ENCODE measurements around the gene ITSN2. TPM values are rescaled to one million over a fixed set of nuclear protein-coding genes. Genes with fewer than 3 reads are reported as not detected.

Gene ITSN2
- total RNA-seq, 2 donors from 2014 or later, result 57.7 to 77.0 TPM

- intact Hi-C loops (cut with DNase I), result no loop called here
- DNase-seq (ENCODE audit: low spot score), result no peak
Measured at GRCh38 chr2:24285484-24286152, 74.7 kb downstream of the ITSN2 start.

DNA sequence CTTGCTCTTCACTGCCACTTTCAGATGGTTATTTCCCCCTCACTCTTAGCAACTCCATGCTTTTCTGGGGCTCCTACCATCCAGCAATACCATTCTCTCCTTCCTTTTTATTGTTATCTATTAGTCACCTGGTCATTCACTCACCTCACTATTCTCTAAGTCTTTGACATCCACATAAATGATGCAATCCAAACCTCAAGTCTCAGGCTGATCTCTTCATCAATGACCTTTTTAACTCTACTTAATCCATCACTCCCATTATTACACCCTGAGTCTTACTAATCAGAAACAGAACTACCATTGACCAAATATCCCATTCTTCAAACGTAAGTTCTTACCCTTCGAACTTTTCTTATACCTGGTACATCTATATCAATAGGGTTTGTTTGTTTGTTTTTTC, 79.7 kb downstream of the ITSN2 start:
- intact Hi-C loops (cut with DNase I), result no loop called here
- DNase-seq (ENCODE audit: low spot score), result no peak

GRCh38 chr2:24280161-24280560, 80.2 kb downstream of the ITSN2 start:
- intact Hi-C loops (cut with DNase I), result no loop called here
- no peak for DNase-seq (ENCODE audit: low spot score)

DNA sequence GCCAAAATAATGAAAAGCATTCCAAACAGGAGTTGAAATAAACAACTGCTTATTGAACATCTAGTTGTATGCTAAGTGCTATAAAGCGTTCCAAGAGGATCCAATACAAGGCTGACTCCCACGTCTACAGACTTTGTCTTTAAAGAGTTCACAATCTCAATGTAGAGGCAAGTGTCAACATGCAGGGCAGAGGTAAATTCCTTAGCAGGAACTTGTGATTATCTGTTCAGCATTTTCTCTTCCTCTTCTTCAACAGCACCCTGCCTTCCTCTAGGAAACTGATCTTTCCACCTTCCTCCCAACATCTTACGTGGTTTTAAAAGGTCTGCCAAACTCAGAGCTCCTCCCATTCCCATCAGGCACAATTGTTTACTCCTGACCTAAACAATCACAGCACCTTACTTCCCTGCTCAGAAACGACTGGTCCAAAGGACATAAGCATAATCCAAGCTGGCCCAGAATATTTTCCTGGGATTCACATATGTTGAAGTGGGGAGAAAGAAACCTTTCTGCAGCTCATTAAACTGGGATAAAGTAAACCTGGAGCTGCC, 83.9 kb downstream of the ITSN2 start:
- DNase-seq (ENCODE audit: low spot score), result no peak
- intact Hi-C loops (cut with DNase I), result no loop called here

DNA sequence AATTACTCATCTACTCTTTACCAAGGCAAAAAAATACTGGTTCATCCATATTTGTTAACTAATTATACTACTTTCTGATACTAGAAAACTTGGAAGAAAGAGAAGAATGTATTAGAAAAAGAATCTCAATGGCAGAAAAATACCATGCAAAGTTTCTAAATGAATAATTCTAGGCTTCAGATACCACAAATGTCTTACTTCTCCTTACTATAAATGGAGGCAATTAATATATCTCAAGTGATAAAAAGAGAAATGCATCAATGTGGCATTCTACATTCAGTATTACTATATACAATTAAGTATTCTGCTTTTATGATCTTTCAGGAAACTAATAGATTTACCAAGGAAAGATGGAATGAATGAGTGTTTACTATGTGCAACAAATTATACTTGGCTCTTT, 85.5 kb downstream of the ITSN2 start:
- no peak for DNase-seq (ENCODE audit: low spot score)
- intact Hi-C loops (cut with DNase I), result no loop called here

GRCh38 chr2:24273598-24273997, 86.7 kb downstream of the ITSN2 start:
- DNase-seq (ENCODE audit: low spot score), result no peak
- intact Hi-C loops (cut with DNase I), result no loop called here

- intact Hi-C loops (cut with DNase I), result no loop called here
- no peak for DNase-seq (ENCODE audit: low spot score)
Measured at GRCh38 chr2:24272907-24273306, 87.4 kb downstream of the ITSN2 start.

DNA sequence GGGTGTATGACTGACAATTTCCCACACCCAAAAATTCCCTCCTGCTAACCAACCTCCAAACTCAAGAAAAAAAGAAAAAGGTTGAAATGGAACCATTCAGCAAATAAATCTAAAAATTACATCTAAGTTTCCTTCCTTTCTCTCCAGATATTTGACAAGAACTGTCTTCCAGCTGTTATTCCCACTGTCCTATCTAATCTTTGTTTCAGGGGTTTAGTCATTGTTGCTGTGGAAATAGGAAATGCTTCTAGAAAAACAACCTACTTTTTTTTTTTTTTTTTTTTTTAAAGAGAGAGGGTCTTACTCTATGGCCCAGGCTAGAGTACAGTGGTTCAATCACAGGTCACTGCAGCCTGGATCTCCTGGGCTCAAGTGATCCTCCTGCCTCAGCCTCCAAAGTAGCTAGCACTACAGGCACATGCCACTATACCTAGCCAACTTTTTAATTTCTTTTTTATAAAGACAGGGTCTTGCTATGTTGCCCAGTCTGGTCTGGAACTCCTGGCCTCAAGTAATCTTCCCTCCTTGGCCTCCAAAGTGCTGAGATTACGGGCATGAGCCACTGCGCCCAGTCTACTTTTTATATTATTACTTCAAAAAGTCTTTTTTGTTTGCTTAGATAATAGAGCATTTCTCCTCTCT, 88.1 kb downstream of the ITSN2 start:
- DNase-seq (ENCODE audit: low spot score), result no peak
- intact Hi-C loops (cut with DNase I), result no loop called here

GRCh38 chr2:24269265-24269664, 91.1 kb downstream of the ITSN2 start:
- intact Hi-C loops (cut with DNase I), result no loop called here
- DNase-seq (ENCODE audit: low spot score), result no peak

DNA sequence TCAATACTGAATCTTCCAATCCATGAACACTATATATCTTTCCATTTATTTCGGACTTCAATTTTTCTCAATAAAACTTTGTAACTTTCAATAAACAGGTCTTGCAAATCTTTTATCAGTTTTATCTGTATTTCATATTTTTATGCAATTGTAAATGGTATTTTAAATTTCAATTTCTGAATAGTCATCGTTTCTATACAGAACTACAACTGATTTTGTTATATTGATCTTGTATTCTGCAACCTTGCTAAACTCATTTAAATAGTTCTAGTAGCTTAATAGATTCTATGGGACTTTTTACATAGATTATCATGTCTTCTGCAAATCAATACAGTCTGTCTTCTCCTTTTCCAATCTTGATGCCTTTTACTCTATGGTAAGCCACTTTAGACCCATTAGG, 95.1 kb downstream of the ITSN2 start:
- intact Hi-C loops (cut with DNase I), result no loop called here
- no peak for DNase-seq (ENCODE audit: low spot score)

DNA sequence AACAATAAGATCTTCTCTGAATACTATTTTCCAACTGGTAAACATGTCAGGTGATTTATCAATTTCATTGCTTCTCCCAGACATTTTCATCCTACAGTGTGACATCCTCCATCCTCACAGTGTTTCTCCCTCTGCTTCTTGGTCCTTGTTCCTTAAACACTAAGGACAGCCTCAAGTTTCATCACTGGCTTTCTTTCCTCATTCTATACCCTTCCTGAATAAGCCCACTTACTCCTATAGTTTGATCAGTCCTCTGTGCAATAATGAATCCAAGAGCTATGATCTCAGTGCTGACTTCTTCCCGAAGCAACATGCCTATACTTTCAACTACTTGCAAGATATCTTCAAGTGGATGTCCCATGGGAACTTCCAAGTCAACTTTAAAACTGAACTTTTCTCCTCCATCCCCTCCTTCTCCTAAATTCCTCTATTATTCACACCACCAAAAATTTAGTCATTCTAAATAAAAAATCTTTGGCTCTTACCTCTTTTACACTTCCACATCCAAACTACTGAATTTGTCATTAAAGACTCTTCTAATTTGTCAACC, 97.8 kb downstream of the ITSN2 start:
- intact Hi-C loops (cut with DNase I), result no loop called here
- no peak for DNase-seq (ENCODE audit: low spot score)

- DNase-seq (ENCODE audit: low spot score), result no peak
- intact Hi-C loops (cut with DNase I), result no loop called here
Measured at GRCh38 chr2:24261441-24261840, 98.9 kb downstream of the ITSN2 start.

DNA sequence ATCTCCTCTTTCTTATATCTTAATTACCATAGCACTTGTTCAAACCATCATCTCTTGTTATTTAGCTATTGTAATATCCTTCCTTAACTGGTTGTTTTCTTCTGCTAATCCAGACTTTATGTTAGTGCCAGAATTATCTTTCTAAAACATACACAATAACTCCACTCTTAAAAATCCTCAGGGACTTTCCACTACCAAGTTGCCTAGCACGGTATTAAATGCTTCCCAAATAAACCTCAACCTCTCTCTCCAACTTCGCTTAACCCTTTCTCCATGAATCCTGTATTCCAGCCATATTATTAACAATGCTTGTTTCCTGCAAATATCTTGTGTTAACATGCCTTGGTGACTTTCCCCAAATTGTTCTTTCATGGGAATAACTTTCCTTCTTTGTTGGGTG, 101.0 kb downstream of the ITSN2 start:
- DNase-seq (ENCODE audit: low spot score), result no peak
- intact Hi-C loops (cut with DNase I), result no loop called here

GRCh38 chr2:24258718-24259117, 101.6 kb downstream of the ITSN2 start:
- DNase-seq (ENCODE audit: low spot score), result no peak
- intact Hi-C loops (cut with DNase I), result no loop called here

- intact Hi-C loops (cut with DNase I), result no loop called here
- no peak for DNase-seq (ENCODE audit: low spot score)
Measured at GRCh38 chr2:24253303-24253919, 106.9 kb downstream of the ITSN2 start.

GRCh38 chr2:24247592-24247991, 112.7 kb downstream of the ITSN2 start:
- intact Hi-C loops (cut with DNase I), result no loop called here
- DNase-seq (ENCODE audit: low spot score), result no peak

DNA sequence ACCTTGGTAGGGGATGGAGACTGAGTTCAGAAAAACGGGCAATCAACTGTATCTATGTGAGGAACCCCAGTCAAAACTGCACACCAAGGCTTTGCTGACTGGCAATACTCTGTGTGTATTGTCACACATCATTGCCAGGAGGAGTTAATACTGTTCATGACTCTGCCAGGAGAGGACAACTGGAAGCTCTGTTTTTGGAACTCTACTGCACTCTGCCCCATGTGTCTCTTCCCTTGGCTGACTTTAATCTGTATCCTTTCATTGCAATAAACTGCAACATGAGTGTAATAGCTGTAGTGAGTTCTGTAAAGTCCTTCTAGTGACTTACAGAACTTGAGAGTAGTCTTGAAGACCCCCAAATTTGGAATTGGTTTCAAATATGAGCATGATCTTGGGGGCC, 113.2 kb downstream of the ITSN2 start:
- no peak for DNase-seq (ENCODE audit: low spot score)
- intact Hi-C loops (cut with DNase I), result no loop called here

GRCh38 chr2:24245986-24246776, 114.2 kb downstream of the ITSN2 start:
- no peak for DNase-seq (ENCODE audit: low spot score)
- intact Hi-C loops (cut with DNase I), result no loop called here

DNA sequence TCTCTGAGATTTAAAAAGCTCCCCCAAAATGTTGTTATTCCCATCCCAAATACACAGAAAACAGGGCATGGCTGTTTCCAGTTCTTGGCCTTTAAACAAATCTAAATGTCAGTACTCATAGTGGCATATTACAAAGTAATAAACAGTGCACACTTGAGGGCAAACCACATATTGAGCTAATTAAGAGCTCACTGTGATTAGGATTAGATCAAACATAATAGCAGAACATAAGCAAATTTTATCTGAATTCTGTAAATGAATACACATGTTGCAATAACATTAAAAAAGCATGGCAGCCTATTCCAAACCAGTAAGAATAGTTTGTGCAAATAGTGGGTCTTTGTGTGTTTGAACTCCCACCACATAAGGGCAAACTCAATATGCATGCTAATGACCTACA, 118.8 kb downstream of the ITSN2 start:
- DNase-seq (ENCODE audit: low spot score), result no peak
- intact Hi-C loops (cut with DNase I), result no loop called here

DNA sequence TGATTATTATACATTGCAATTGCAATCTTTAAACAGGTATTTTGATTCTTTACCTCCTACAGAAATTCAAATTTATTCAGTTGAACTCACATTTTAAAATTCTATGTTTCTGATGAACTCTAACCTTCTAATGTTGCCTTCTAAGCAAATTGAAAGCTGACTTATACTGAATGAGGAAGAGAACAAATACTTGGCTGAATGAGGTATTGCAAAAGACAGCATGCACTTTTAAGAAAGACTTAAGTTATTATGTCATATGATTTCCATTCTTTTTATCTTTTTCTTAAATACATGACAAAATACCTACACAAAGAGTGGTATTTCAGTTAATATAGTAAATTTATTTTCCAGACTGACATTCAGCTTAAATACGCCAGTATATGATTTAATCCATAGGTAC, 120.8 kb downstream of the ITSN2 start:
- DNase-seq (ENCODE audit: low spot score), result no peak
- intact Hi-C loops (cut with DNase I), result loop anchor here in 1 of 2 donors (10.0 kb wide), 1 partner anchor 145 kb away; no protein-coding TSS in a partner anchor
